Body of pancreas (tissue), 4 donors: ENCODE data around the gene TMEM127. TPM values are rescaled to one million over a fixed set of nuclear protein-coding genes. Genes with fewer than 3 reads are reported as not detected.
"Not testable (repeated sequence)": the region's sequence is repeated elsewhere in the genome, so short reads cannot be mapped to it uniquely, and the experiment has no call there.

Experiments
- ATAC-seq: fragments of 150-250 bp; one replicate; pipeline ENCODE4 v1.9.1; 2016
- DNase-seq, 4 donors: peaks; one replicate each; pipeline ENCODE4 v3.0.0-alpha.2; 2019
- H3K27ac ChIP-seq, 4 donors: fragments of 200-600 bp; sonication (generic); 1 replicate in 3 of 4; 2 replicates in 1 of 4; pipeline versions ENCODE4 v1.5.1 to v1.6.1; 2016 to 2019; ENCODE audit warnings: mild to moderate bottlenecking in 1 of 4, mixed read lengths in 1 of 4, moderate library complexity in 1 of 4
- H3K27me3 ChIP-seq, 2 donors: fragments of 200-600 bp; sonication (generic); one replicate each; pipeline ENCODE4 v1.6.0; 2016; ENCODE audit warnings: mild to moderate bottlenecking in 1 of 2
- H3K36me3 ChIP-seq, 2 donors: fragments of 200-600 bp; sonication (generic); replicated peaks in 1 of 2; 2 replicates each; pipeline ENCODE4 v1.5.1; 2016; ENCODE audit warnings: low read depth in 2 of 2; ENCODE audit not compliant: insufficient read depth in 1 of 2
- H3K4me1 ChIP-seq: fragments of 200-600 bp; sonication (generic); one replicate; pipeline ENCODE4 v1.6.0; 2016
- H3K4me3 ChIP-seq, 2 donors: fragments of 200-600 bp; sonication (generic); 1 replicate in 1 of 2; 2 replicates in 1 of 2; pipeline ENCODE4 v1.5.1; 2016 to 2019
- H3K9me3 ChIP-seq, 3 donors: fragments of 200-600 bp; sonication (generic); 1 replicate in 2 of 3; 2 replicates in 1 of 3; pipeline ENCODE4 v1.5.1; 2016
- CTCF ChIP-seq, 7 experiments: fragments of 450-650 bp in 4 of 7; fragments of 200-600 bp in 3 of 7; sonication (generic) in 3 of 7; IDR thresholded peaks; one replicate each; pipeline ENCODE4 v1.5.1; 2016 to 2019; ENCODE audit warnings: antibody characterized with exemption in 7 of 7
- POLR2A ChIP-seq, 3 donors: fragments of 450-650 bp; IDR thresholded peaks; one replicate each; pipeline ENCODE4 v1.6.1; 2016; ENCODE audit warnings: antibody characterized with exemption in 3 of 3, mild to moderate bottlenecking in 2 of 3
- WGBS, 2 donors: methylation state at CpG; one replicate each; pipeline ENCODE4 v1.1.5; 2017; 5-methylcytosine and 5-hydroxymethylcytosine counted together
- intact Hi-C: fragments of 100-400 bp; cut with DNase I; formaldehyde crosslinking; loops from one replicate; pipeline ENCODE4 v1.15.1; 2023
- total RNA-seq, 2 donors: library from RNA; depleted of rRNA; stranded (reverse); fragments of >200 nt; gene quantifications; one replicate each; pipeline ENCODE4 v1.1.0, GENCODE V29; 2016

Gene TMEM127
- total RNA-seq, 2 donors from 2014 or later, result 22.1 to 33.5 TPM

GRCh38 chr2:96261328-96262003 is 4.3 kb downstream of the TMEM127 start:
- Histone ChIP-seq H3K27me3 (no peaks in the 10 kb centered on the region), H3K36me3 (no peaks in the 10 kb centered on the region), H3K4me3 (no peak overlapping the region), H3K4me1 (peaks cover 73% of the 10 kb centered on the region), H3K27ac (peak overlapping the region; percentile 85 to 93 (median 90)), H3K9me3 (no peaks in the 10 kb centered on the region)
- 53 to 60% methylated on average over 6 of the region's 6 CpGs for WGBS, 2 donors
- DNase-seq (no peak), ATAC-seq (no peak)
- no peak for TF ChIP-seq CTCF (IDR thresholded peaks at IDR 0.05)
- TF ChIP-seq POLR2A (IDR thresholded peaks at IDR 0.05), result no peak
- intact Hi-C loops, result no loop called here

- intact Hi-C loops, result no loop called here
- 21 to 33% methylated on average over 10 of the region's 10 CpGs for WGBS, 2 donors
- Histone ChIP-seq H3K27ac (peak overlapping the region; percentile 85 to 93 (median 90)), H3K36me3 (peaks cover 0 to 2% of the 10 kb centered on the region in 2 donors), H3K27me3 (no peaks in the 10 kb centered on the region), H3K9me3 (no peaks in the 10 kb centered on the region), H3K4me3 (no peak overlapping the region), H3K4me1 (peaks cover 73% of the 10 kb centered on the region)
- peak; percentile 81 to 95 (median 88) for DNase-seq
- TF ChIP-seq POLR2A (IDR thresholded peaks at IDR 0.05), result peak; percentile 27 to 64 (median 63)
- peak in 6 of 7 experiments; percentile 13 to 52 (median 40) for TF ChIP-seq CTCF (IDR thresholded peaks at IDR 0.05)
- ATAC-seq, result peak; percentile 88
Observed at GRCh38 chr2:96260387-96261260, 5.2 kb downstream of the TMEM127 start.

GRCh38 chr2:96259497-96259921 is 6.3 kb downstream of the TMEM127 start:
- ATAC-seq (peak; percentile 66), DNase-seq (peak; percentile 73 to 86 (median 84))
- peak in 2 of 7 experiments; percentile 11 to 31 for TF ChIP-seq CTCF (IDR thresholded peaks at IDR 0.05)
- peak in 1 of 3 donors; percentile 42 for TF ChIP-seq POLR2A (IDR thresholded peaks at IDR 0.05)
- Histone ChIP-seq H3K4me1 (peaks cover 67% of the 10 kb centered on the region), H3K4me3 (no peak overlapping the region), H3K27me3 (no peaks in the 10 kb centered on the region), H3K9me3 (no peaks in the 10 kb centered on the region), H3K36me3 (peaks cover 0 to 10% of the 10 kb centered on the region in 2 donors), H3K27ac (peak overlapping the region; percentile 85 to 93 (median 90))
- 27 to 45% methylated on average over 2 to 5 of the region's 5 CpGs for WGBS, 2 donors
- intact Hi-C loops, result no loop called here

GRCh38 chr2:96258166-96259022 is 7.4 kb downstream of the TMEM127 start:
- ATAC-seq (no peak), DNase-seq (no peak)
- Histone ChIP-seq H3K4me3 (no peak overlapping the region), H3K36me3 (peaks cover under 1 to 21% of the 10 kb centered on the region in 2 donors), H3K27ac (peak overlapping the region; percentile 85 to 93 (median 90)), H3K4me1 (peaks cover 56% of the 10 kb centered on the region), H3K9me3 (no peaks in the 10 kb centered on the region), H3K27me3 (no peaks in the 10 kb centered on the region)
- WGBS, 2 donors, result 72 to 80% methylated on average over 4 to 7 of the region's 7 CpGs
- intact Hi-C loops, result no loop called here
- TF ChIP-seq CTCF (IDR thresholded peaks at IDR 0.05), result no peak
- no peak for TF ChIP-seq POLR2A (IDR thresholded peaks at IDR 0.05)

- peaks cover 50% of the 10 kb centered on the region for H3K4me1 ChIP-seq
Observed at GRCh38 chr2:96257744-96258143, 8.1 kb downstream of the TMEM127 start.

More at GRCh38 chr2:96257744-96258143, 8.1 kb downstream of the TMEM127 start:
- H3K9me3 ChIP-seq, DNase-seq, H3K4me3 ChIP-seq, ATAC-seq, H3K27me3 ChIP-seq, intact Hi-C loops: not testable (repeated sequence)
- WGBS, 2 donors, result 85 to 88% methylated on average over 3 of the region's 3 CpGs
- peak overlapping the region in 3 of 4 donors; percentile 85 to 93 (median 89) for H3K27ac ChIP-seq
- peaks cover 6 to 24% of the 10 kb centered on the region in 2 donors for H3K36me3 ChIP-seq
